ENCODE measurements around the gene ATP1A2.

ATP1A2 gene

GRCh38 chr1:160115545-160116282, at the start of gene ATP1A2:
ATP1A2 (plus strand) TSS chr1:160115759; CDS start chr1:160115862, 103 bp downstream.
- no peak for DNase-seq

- no peak for DNase-seq
Observed at GRCh38 chr1:160066829-160067745, 48.5 kb upstream of the ATP1A2 start.

- no peak for DNase-seq
Observed at GRCh38 chr1:160068225-160068624, 47.3 kb upstream of the ATP1A2 start.

GRCh38 chr1:160069460-160070231, 45.9 kb upstream of the ATP1A2 start, which contains the start of gene KCNJ10:
KCNJ10 (minus strand) TSS chr1:160070160; CDS start chr1:160042532, 27,628 bp downstream.
- DNase-seq: no peak

- no peak for DNase-seq
Observed at GRCh38 chr1:160070243-160071163, 45.1 kb upstream of the ATP1A2 start.

- DNase-seq: no peak
Observed at GRCh38 chr1:160071289-160071688, 44.3 kb upstream of the ATP1A2 start.

- no peak for DNase-seq
Observed at GRCh38 chr1:160074865-160075264, 40.7 kb upstream of the ATP1A2 start.

- DNase-seq: no peak
Observed at GRCh38 chr1:160075836-160076235, 39.7 kb upstream of the ATP1A2 start.

GRCh38 chr1:160076295-160076694, 39.3 kb upstream of the ATP1A2 start:
- DNase-seq: no peak

- no peak for DNase-seq
Observed at GRCh38 chr1:160077486-160077885, 38.1 kb upstream of the ATP1A2 start.

GRCh38 chr1:160078512-160079195, 36.9 kb upstream of the ATP1A2 start:
- DNase-seq: no peak

GRCh38 chr1:160079448-160079847, 36.1 kb upstream of the ATP1A2 start:
- DNase-seq: no peak

GRCh38 chr1:160080381-160081100, 35.0 kb upstream of the ATP1A2 start:
- DNase-seq: no peak

GRCh38 chr1:160081261-160081936, 34.2 kb upstream of the ATP1A2 start, which contains the start of gene KCNJ9:
KCNJ9 (plus strand) TSS chr1:160081538; CDS start chr1:160084031, 2,493 bp downstream.
- no peak for DNase-seq

GRCh38 chr1:160082487-160082886, 33.1 kb upstream of the ATP1A2 start:
- no peak for DNase-seq

- DNase-seq: no peak
Observed at GRCh38 chr1:160082926-160083325, 32.6 kb upstream of the ATP1A2 start.

GRCh38 chr1:160083968-160084770, 31.4 kb upstream of the ATP1A2 start:
- peak; percentile 44 to 56 for DNase-seq

- no peak for DNase-seq
Observed at GRCh38 chr1:160084771-160085321, 30.7 kb upstream of the ATP1A2 start.
